Stimulated activated CD4-positive, alpha-beta T cell treated with anti-CD3 and anti-CD28 coated beads, Interleukin-12 subunit alpha, Interleukin-12 subunit beta, amount 100 ng/mL, for 48 hours (primary cell): ENCODE data around the gene PLCE1.

Source experiments
- DNase-seq, 3 donors: peaks; one replicate each; pipeline ENCODE4 v3.0.0-alpha.2; 2020; ENCODE audit warnings: low read depth in 2 of 3, low spot score in 1 of 3

The PLCE1 gene

DNA sequence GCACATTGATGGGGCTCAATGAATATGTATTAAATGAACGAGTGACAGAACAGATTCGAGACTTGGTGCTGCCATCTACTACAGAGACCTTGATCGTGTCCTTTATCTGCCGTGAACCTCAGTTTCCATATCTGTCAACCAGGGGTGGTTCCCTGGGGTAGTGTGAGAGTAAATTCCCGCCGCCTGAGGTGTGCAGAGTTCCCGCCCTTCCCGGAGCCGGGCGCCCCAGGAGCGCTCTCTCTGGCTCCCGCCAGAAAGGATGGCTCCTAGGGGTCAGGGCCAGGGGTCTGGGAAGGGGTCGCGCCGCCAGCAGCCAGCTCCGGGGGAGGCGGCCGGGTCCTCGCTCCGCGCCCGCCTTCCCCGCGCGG lies 333 bp upstream of the PLCE1 start:
- no peak for DNase-seq

GRCh38 chr10:93994438-93994801 lies 689 bp downstream of the PLCE1 start:
- no peak for DNase-seq

- DNase-seq = no peak
Measured at GRCh38 chr10:93995182-93995581, 1.5 kb downstream of the PLCE1 start.

DNA sequence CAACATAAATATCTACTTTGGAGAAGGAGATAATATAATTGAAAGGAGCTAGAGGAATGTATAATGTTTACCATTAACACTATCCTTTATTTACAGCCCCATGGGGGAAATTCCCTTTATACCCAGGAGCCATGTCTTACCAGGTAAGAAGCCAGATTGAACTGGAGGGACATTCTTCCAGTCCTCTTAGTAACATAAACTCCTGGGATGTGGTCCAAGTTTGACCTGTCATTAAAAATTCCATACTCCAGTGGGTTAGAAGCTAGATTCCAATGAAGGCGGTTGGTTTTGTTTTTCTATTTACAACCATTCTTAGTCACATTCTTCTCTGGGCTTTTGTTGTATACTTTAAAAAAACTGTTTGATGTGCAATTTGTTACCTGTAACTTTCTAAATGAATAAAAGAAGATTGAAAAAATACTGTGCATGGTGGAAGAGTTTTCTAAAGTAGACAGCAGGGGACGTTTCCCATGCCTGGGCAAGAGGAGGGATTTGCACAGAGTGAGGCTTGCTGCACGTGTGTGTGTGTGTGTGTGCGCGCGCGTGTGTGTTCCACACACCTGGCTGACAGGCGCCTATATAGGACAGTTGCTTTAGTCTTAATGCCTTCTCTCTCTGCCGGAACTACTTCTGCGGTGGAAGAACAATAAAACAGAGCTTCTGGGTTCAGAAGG lies 2.0 kb downstream of the PLCE1 start:
- no peak for DNase-seq

DNA sequence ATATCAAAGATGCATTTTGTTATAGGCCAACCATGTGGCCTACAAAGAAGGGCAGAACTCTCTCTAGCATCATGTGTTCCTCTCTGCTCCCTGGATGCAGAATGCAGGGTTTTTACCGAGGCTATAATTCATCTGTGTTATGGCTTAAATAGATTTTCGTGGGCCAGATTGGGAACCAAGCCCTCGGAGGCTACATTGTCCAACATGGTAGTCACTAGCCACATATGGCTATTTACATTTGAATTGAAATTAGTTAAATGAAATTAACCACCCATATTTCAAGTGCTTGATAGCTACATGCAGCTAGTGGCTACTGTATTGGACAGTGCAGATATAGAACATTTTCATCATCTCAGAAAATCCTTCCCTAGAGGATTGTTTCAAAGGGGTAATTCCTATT lies 2.8 kb downstream of the PLCE1 start:
- DNase-seq = no peak

GRCh38 chr10:93997546-93997945 lies 3.8 kb downstream of the PLCE1 start:
- DNase-seq = no peak

DNA sequence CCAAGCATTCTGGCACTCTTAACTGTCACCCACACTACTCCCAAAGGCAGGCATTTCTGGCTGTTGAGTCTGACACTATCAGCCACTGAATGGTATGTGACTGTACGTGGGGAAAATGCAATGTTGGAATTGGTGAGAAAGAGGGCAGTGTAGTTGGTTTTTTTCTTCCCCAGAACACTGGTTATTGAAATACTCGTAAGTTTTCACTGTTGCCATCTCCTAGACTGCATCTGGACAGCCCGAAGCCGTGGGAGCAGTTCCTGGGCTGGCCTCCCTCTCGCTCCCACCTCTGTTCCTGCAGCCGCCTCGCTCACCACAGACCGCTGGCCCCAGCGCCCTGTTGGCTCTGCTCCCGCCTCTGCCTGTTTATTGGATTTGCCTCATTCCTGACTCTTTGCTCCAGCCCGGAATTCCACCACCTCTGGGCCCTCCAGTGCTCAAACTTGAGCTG lies 5.7 kb downstream of the PLCE1 start:
- no peak for DNase-seq

GRCh38 chr10:94000638-94001415 lies 7.1 kb downstream of the PLCE1 start:
- no peak for DNase-seq

DNA sequence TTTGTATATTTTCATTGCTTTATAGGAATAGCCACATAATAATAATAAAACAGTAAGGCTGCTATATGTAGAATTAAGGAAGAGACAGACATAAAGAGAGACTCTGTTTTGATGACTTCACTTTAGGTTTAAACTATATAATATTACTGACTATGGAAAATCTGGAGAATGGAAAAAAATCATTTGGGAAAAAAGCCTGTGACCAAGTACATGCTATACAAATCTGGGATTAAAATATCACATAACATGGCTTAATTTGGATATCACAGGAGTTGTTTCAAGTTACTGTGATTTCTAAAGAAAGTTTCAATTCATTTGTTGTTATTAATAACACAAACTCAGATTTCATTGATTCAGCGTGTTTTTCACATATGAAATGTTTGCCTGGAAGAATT lies 7.7 kb downstream of the PLCE1 start:
- no peak for DNase-seq

- no peak for DNase-seq
Measured at GRCh38 chr10:94002156-94002555, 8.4 kb downstream of the PLCE1 start.

GRCh38 chr10:94003488-94003887 lies 9.8 kb downstream of the PLCE1 start:
- DNase-seq = no peak

- no peak for DNase-seq
Measured at GRCh38 chr10:94005050-94005449, 11.3 kb downstream of the PLCE1 start.

- no peak for DNase-seq
Measured at GRCh38 chr10:94006591-94007550, 13.1 kb downstream of the PLCE1 start.

DNA sequence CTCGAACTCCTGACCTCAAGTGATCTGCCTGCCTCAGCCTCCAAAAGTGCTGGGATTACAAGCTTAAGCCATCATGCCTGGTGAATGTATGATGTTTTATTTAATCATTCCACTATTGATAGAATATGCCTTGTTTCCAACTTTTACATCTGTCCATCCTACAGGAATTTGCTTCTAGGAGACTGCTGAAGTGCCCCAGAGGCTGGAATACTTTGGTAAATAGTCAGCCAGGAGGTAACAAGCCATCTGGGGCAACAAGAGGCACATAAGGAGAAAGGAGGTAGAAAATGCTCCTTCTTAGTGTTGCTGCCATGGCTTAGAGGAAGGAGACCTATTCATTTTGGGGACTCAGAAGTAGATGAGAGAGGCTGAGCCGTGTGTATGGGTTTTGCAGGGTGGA lies 14.8 kb downstream of the PLCE1 start:
- DNase-seq = no peak

- DNase-seq = no peak
Measured at GRCh38 chr10:94010116-94010515, 16.4 kb downstream of the PLCE1 start.

GRCh38 chr10:94010886-94011285 lies 17.2 kb downstream of the PLCE1 start:
- DNase-seq = no peak

DNA sequence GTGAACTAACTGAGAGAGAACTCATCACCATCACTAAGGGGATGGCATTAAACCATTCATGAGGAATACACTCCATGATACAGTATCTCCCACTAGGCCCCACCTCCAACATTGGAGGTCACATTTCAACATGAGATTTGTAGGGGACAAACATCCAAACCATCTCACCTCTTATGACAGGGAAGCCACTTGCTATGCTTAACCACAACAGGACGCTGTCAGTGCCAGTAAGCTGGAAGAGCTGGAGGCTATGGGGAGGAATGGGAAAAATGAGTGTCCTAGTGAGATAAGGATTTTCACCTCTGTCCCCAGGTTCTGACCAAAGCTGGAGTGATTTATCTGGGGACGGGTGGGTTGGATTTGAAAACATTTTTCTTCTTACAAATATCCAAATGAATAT lies 17.6 kb downstream of the PLCE1 start:
- DNase-seq = no peak

GRCh38 chr10:94012834-94013233 lies 19.1 kb downstream of the PLCE1 start:
- no peak for DNase-seq

GRCh38 chr10:94013331-94013760 lies 19.6 kb downstream of the PLCE1 start:
- DNase-seq = no peak

DNA sequence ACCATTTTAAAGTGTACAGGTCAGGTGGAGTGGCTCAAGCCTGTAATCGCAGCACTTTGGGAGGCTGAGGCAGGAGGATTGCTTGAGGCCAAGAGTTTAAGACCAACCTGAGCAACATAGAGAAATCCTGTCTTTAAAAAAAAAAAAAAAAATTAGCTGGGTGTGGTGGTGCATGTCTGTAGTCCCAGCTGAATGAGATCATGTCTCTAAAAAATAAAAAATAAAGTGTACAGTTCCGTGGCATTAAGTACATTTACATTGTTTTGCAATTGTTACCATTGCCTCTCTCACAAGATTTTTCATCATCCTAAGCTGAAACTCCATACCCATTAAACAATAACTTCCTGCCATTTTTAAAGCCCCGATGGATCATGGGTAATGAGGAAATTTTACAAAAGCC lies 20.6 kb downstream of the PLCE1 start:
- no peak for DNase-seq
